A673 (cell line): Measurements from ENCODE around the gene AGBL4. TPM values are rescaled to one million over a fixed set of nuclear protein-coding genes. Genes with fewer than 3 reads are reported as not detected.

Experiments
- BruUV-seq: library from RNA; stranded (reverse); fragments of 400-500 nt; replicated peaks from 2 replicates; lab custom pipeline; 2021; lab: Mats Ljungman, UMichigan
- CTCF ChIA-PET: fragments of 300-600 bp; sonication (Branson Sonifier 250); formaldehyde crosslinking; loops from one replicate; lab custom pipeline; 2022; ENCODE audit warnings: antibody characterized with exemption; lab: Charles Lee
- POLR2A ChIA-PET: fragments of 300-600 bp; sonication (Branson Sonifier 250); formaldehyde crosslinking; loops from one replicate; lab custom pipeline; 2022; ENCODE audit warnings: antibody characterized with exemption; ENCODE audit not compliant: low non-redundant PET; lab: Charles Lee
- DNase-seq: peaks from one replicate; pipeline ENCODE4 v3.0.0-alpha.2; 2015; ENCODE audit warnings: low spot score
- H3K27ac ChIP-seq: fragments of 200-600 bp; sonication (generic); 2 replicates; pipeline ENCODE4 v1.5.1; 2016; ENCODE audit warnings: mixed run types, low read depth, mild to moderate bottlenecking, mixed read lengths, antibody characterized with exemption, low read length; ENCODE audit not compliant: poor library complexity, severe bottlenecking
- H3K27me3 ChIP-seq: fragments of 200-600 bp; sonication (generic); replicated peaks from 2 replicates; pipeline ENCODE4 v1.6.1; 2017; ENCODE audit warnings: mixed run types, low read depth, mild to moderate bottlenecking, mixed read lengths, antibody characterized with exemption, low read length; ENCODE audit not compliant: insufficient read depth, poor library complexity
- H3K36me3 ChIP-seq: fragments of 200-600 bp; sonication (generic); 2 replicates; pipeline ENCODE4 v1.6.1; 2016; ENCODE audit warnings: mixed run types, mild to moderate bottlenecking, mixed read lengths, antibody characterized with exemption, low read length; ENCODE audit not compliant: insufficient read depth, poor library complexity, severe bottlenecking
- H3K4me1 ChIP-seq: fragments of 200-600 bp; sonication (generic); 2 replicates; pipeline ENCODE4 v1.6.1; 2017; ENCODE audit warnings: mixed run types, mild to moderate bottlenecking, mixed read lengths, antibody characterized with exemption, low read length; ENCODE audit not compliant: insufficient read depth, poor library complexity, severe bottlenecking
- H3K4me3 ChIP-seq: fragments of 200-600 bp; sonication (generic); 2 replicates; pipeline ENCODE4 v1.5.1; 2016; ENCODE audit warnings: low read depth, mixed run types, mild to moderate bottlenecking, mixed read lengths, low read length; ENCODE audit not compliant: poor library complexity, severe bottlenecking
- H3K9me3 ChIP-seq: fragments of 200-600 bp; sonication (generic); 2 replicates; pipeline ENCODE4 v1.6.1; 2016; ENCODE audit warnings: mixed run types, low read depth, mild to moderate bottlenecking, mixed read lengths, antibody characterized with exemption, low read length; ENCODE audit not compliant: poor library complexity, severe bottlenecking
- EZH2 ChIP-seq: fragments of 200-600 bp; sonication (generic); IDR thresholded peaks from 2 replicates; pipeline ENCODE4 v1.6.1; 2017; ENCODE audit warnings: borderline replicate concordance, low read depth, mild to moderate bottlenecking, mixed read lengths, antibody characterized with exemption, low read length; ENCODE audit not compliant: poor library complexity, severe bottlenecking
- intact Hi-C: fragments of 100-400 bp; cut with micrococcal nuclease; formaldehyde crosslinking; loops from one replicate; pipeline ENCODE4 v1.10.0; 2022; ENCODE audit not compliant: unreplicated experiment
- total RNA-seq: library from RNA; stranded (reverse); gene quantifications from 2 replicates; pipeline ENCODE4 v1.2.3, GENCODE V29; 2021
- TF ChIP-seq, protein P1 (sequence below): fragments of 300-800, 200-600 bp; sonication (generic); conservative IDR thresholded peaks from 2 replicates; pipeline ENCODE4 v1.5.1; 2017; ENCODE audit warnings: low read depth, mild to moderate bottlenecking, antibody characterized with exemption, low read length, moderate library complexity, mixed read lengths

The AGBL4 gene
- total RNA-seq, 1 experiment from 2014 or later = 0.32 TPM

DNA sequence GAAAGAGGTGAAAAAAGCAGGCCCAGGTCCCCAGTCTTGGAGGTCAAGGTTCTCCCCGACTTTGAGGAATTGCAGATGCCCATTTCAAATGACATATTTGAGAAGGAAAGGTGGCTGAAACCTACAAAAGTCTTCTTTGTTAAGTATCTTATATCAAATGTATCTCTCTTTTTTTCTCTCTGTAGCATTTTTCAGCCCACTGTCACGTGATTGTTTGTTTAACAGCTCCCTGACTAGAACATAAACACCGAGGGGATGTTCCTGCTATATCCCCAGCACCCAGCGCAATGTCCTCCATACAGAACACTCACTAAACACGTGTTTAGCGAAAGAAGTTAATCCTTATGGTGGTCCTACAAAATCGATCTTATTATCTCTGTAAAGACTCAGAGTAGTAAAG lies 1274.7 kb downstream of the AGBL4 start:
- no peak for DNase-seq
- Histone ChIP-seq H3K36me3 (no peaks in the 10 kb centered on the region), H3K4me1 (no peaks in the 10 kb centered on the region), H3K27me3 (no peaks in the 10 kb centered on the region), H3K9me3 (no peaks in the 10 kb centered on the region), H3K27ac (no peak overlapping the region), H3K4me3 (no peak overlapping the region)
- no TSS peak for BruUV-seq
- no peak for TF ChIP-seq EZH2
- TF ChIP-seq, protein P1, sequence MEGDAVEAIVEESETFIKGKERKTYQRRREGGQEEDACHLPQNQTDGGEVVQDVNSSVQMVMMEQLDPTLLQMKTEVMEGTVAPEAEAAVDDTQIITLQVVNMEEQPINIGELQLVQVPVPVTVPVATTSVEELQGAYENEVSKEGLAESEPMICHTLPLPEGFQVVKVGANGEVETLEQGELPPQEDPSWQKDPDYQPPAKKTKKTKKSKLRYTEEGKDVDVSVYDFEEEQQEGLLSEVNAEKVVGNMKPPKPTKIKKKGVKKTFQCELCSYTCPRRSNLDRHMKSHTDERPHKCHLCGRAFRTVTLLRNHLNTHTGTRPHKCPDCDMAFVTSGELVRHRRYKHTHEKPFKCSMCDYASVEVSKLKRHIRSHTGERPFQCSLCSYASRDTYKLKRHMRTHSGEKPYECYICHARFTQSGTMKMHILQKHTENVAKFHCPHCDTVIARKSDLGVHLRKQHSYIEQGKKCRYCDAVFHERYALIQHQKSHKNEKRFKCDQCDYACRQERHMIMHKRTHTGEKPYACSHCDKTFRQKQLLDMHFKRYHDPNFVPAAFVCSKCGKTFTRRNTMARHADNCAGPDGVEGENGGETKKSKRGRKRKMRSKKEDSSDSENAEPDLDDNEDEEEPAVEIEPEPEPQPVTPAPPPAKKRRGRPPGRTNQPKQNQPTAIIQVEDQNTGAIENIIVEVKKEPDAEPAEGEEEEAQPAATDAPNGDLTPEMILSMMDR = no peak
- CTCF ChIA-PET = no interaction called here
- intact Hi-C loops = no loop called here
- POLR2A ChIA-PET = no interaction called here

DNA sequence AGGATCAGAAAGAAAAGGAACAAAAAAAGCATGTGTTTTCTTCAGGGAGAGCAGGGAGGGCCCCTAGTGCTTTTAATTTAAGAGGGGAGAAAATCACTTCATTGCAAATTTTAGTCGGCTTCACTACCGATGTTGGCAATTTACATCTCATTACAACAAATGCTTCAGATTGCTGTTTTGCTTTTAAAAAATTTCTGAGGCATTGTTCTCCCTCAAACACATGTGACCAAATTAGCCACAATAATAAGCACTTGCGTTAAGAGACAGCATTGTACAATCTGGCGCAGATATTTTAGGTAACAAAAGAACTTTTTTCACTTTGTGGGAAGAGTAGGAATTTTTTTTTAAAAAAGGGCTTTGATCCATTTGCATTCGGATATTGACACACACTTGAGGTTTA lies 1276.8 kb downstream of the AGBL4 start:
- DNase-seq = no peak
- ChIA-PET POLR2A (no interaction called here), CTCF (no interaction called here)
- BruUV-seq = no TSS peak
- Histone ChIP-seq H3K4me1 (no peaks in the 10 kb centered on the region), H3K9me3 (no peaks in the 10 kb centered on the region), H3K27me3 (no peaks in the 10 kb centered on the region), H3K4me3 (no peak overlapping the region), H3K36me3 (no peaks in the 10 kb centered on the region), H3K27ac (no peak overlapping the region)
- no peak for TF ChIP-seq EZH2
- TF ChIP-seq, protein P1 = no peak
- intact Hi-C loops = no loop called here

DNA sequence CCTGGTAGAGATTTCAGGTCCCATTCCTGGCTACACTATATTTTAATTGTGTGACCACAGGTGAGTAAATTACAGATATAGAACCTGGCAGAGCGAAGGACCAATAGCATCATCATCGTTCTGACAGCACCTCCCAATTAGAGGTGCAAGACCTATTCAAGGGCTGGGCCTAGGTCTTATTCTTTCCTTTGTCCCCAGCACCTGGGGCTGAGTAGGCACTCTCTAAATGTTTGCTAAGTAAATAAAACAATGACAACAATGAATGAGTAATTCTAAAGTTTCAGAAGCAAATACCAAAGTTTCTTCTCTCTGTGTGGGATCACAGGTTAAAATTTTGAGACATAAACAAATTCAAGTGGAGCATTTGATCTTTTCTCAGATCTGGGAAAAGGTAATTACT lies 1279.7 kb downstream of the AGBL4 start:
- CTCF ChIA-PET = no interaction called here
- POLR2A ChIA-PET = no interaction called here
- H3K27ac ChIP-seq = no peak overlapping the region
- H3K9me3 ChIP-seq = no peaks in the 10 kb centered on the region
- no TSS peak for BruUV-seq
- no peaks in the 10 kb centered on the region for H3K27me3 ChIP-seq
- no peaks in the 10 kb centered on the region for H3K4me1 ChIP-seq
- H3K36me3 ChIP-seq = no peaks in the 10 kb centered on the region
- TF ChIP-seq EZH2 = no peak
- TF ChIP-seq, protein P1 = no peak
- no peak for DNase-seq
- H3K4me3 ChIP-seq = no peak overlapping the region
- intact Hi-C loops = no loop called here
